K562 (cell line): ENCODE results near the gene CCDC194. TPM values are rescaled to one million over a fixed set of nuclear protein-coding genes. Genes with fewer than 3 reads are reported as not detected.

ENCODE experiments used
- AFF1 ChIP-seq, 2 experiments: fragments of 450-650 bp; IDR thresholded peaks; 2 replicates each; pipeline ENCODE4 v1.6.1; 2018; ENCODE audit warnings: mild to moderate bottlenecking in 2 of 2, low read depth in 1 of 2; ENCODE audit not compliant: partially characterized antibody in 2 of 2
- BCLAF1 ChIP-seq, 2 experiments: fragments of 450-650 bp in 1 of 2; IDR thresholded peaks; 2 replicates each; pipeline ENCODE4 v1.6.1; 2011 to 2017; ENCODE audit warnings: low read depth in 2 of 2, antibody characterized with exemption in 1 of 2, borderline replicate concordance in 1 of 2, low read length in 1 of 2, mild to moderate bottlenecking in 1 of 2, mixed read lengths in 1 of 2; ENCODE audit not compliant: control insufficient read depth in 1 of 2
- BRCA1 ChIP-seq, 2 experiments: fragments of 450-650 bp in 1 of 2; sonication (generic) in 1 of 2; formaldehyde crosslinking in 1 of 2; IDR thresholded peaks; 2 replicates each; pipeline versions ENCODE4 v1.5.0 to v1.6.1; 2017 to 2020; ENCODE audit warnings: mild to moderate bottlenecking in 1 of 2, missing genetic modification reagents in 1 of 2
- DPF2 ChIP-seq: fragments of 450-650 bp; IDR thresholded peaks from 2 replicates; pipeline ENCODE4 v1.6.1; 2016
- HMGN3 ChIP-seq: IDR thresholded peaks from 2 replicates; pipeline ENCODE4 v1.6.1; 2011; ENCODE audit warnings: borderline replicate concordance, low read depth, mild to moderate bottlenecking, mixed read lengths, low read length; ENCODE audit not compliant: insufficient read length; ENCODE audit errors: extremely low read depth
- HNRNPUL1 ChIP-seq: fragments of 200-400 bp; formaldehyde crosslinking; IDR thresholded peaks from 2 replicates; pipeline ENCODE4 v1.6.1; 2017; ENCODE audit warnings: low read length
- ILK ChIP-seq: fragments of 450-650 bp; IDR thresholded peaks from 2 replicates; pipeline ENCODE4 v1.6.1; 2016; ENCODE audit warnings: missing genetic modification characterization, low read depth, mild to moderate bottlenecking, missing compliant biosample characterization, moderate library complexity, borderline replicate concordance
- L3MBTL2 ChIP-seq: fragments of 450-650 bp; IDR thresholded peaks from 2 replicates; pipeline ENCODE4 v1.6.1; 2016; ENCODE audit warnings: mild to moderate bottlenecking, moderate library complexity
- LARP7 ChIP-seq: fragments of 450-650 bp; IDR thresholded peaks from 2 replicates; pipeline ENCODE4 v1.6.1; 2016
- MCM3 ChIP-seq: fragments of 450-650 bp; IDR thresholded peaks from 2 replicates; pipeline ENCODE4 v1.6.1; 2016
- NFIC ChIP-seq: fragments of 450-650 bp; IDR thresholded peaks from 2 replicates; pipeline ENCODE4 v1.6.1; 2017; ENCODE audit warnings: mild to moderate bottlenecking, inconsistent platforms
- NFIX ChIP-seq: fragments of 250-450 bp; sonication (Bioruptor Pico); IDR thresholded peaks from 2 replicates; pipeline ENCODE4 v1.4.0; 2020; ENCODE audit warnings: low read depth, mild to moderate bottlenecking, moderate library complexity
- NFXL1 ChIP-seq: fragments of 450-650 bp; formaldehyde crosslinking; IDR thresholded peaks from 2 replicates; pipeline ENCODE4 v1.4.0; 2021; ENCODE audit warnings: mild to moderate bottlenecking
- NFYB ChIP-seq: IDR thresholded peaks from 2 replicates; pipeline ENCODE4 v1.6.1; 2011; ENCODE audit warnings: mild to moderate bottlenecking, moderate library complexity; ENCODE audit not compliant: insufficient read length; ENCODE audit errors: extremely low read depth
- OTX1 ChIP-seq: fragments of 450-650 bp; formaldehyde crosslinking; IDR thresholded peaks from 2 replicates; pipeline ENCODE4 v1.4.0; 2022; ENCODE audit warnings: mild to moderate bottlenecking
- PML ChIP-seq: IDR thresholded peaks from 2 replicates; pipeline ENCODE4 v1.6.1; 2012; ENCODE audit warnings: low read length, inconsistent platforms
- RBM14 ChIP-seq: fragments of 200-400 bp; formaldehyde crosslinking; IDR thresholded peaks from 2 replicates; pipeline ENCODE4 v1.6.1; 2018; ENCODE audit warnings: low read depth, mild to moderate bottlenecking, low read length, moderate library complexity, borderline replicate concordance; ENCODE audit not compliant: insufficient read depth
- RBM17 ChIP-seq: fragments of 200-400 bp; formaldehyde crosslinking; IDR thresholded peaks from 2 replicates; pipeline ENCODE4 v1.6.1; 2017; ENCODE audit warnings: low read depth, mild to moderate bottlenecking, low read length, borderline replicate concordance
- THRAP3 ChIP-seq: fragments of 450-650 bp; IDR thresholded peaks from 2 replicates; pipeline ENCODE4 v1.6.1; 2016; ENCODE audit warnings: mild to moderate bottlenecking, inconsistent platforms, borderline replicate concordance
- ZNF217 ChIP-seq: sonication (generic); formaldehyde crosslinking; IDR thresholded peaks from 2 replicates; pipeline ENCODE4 v1.8.0; 2022; ENCODE audit warnings: mild to moderate bottlenecking, missing genetic modification reagents
- ZNF263 ChIP-seq: sonication (generic); formaldehyde crosslinking; IDR thresholded peaks from 2 replicates; pipeline ENCODE4 v1.8.0; 2022; ENCODE audit warnings: mild to moderate bottlenecking, missing genetic modification reagents, borderline replicate concordance
- ZNF780A ChIP-seq: fragments of 250-450 bp; sonication (Bioruptor Pico); IDR thresholded peaks from 2 replicates; pipeline ENCODE4 v1.5.0; 2021; ENCODE audit warnings: mild to moderate bottlenecking
- polyA plus RNA-seq, 8 experiments: library from polyadenylated mRNA; depleted of rRNA in 4 of 8; stranded (reverse) in 5 of 8; unstranded in 3 of 8; fragments of >200 nt; fragmentation: Nextera tagmentation in 2 of 8; fragmentation: Illumina TruSeq in 1 of 8; extraction: Ambion mirVana in 2 of 8; extraction: Trizol in 1 of 8; gene quantifications; 2 replicates each; pipeline versions ENCODE4 v1.2.1 to v1.2.3, GENCODE V29; 2011 to 2014; ENCODE audit warnings: inconsistent platforms in 1 of 8, missing spikeins in 1 of 8
- total RNA-seq, 7 experiments: library from RNA; depleted of rRNA in 6 of 7; stranded (reverse); fragments of >200 nt in 6 of 7; fragmentation: Illumina TruSeq in 2 of 7; extraction: Trizol in 2 of 7; gene quantifications; 2 replicates each; pipeline versions ENCODE4 v1.2.1 to v1.2.3, GENCODE V29; 2011 to 2021; ENCODE audit warnings: low replicate concordance in 1 of 7

CCDC194 gene
- total and polyA plus RNA-seq, 9 of the 15 experiments (the other 6 are each of a cell fraction or from before 2014, with no cell fraction given) = 0.13 to 1.3 (median 0.39) TPM; not detected in 3

GRCh38 chr19:17351815-17352435 is 42.1 kb downstream of the CCDC194 start (continued):
- TF ChIP-seq LARP7 = no peak
- no peak for TF ChIP-seq OTX1
- TF ChIP-seq ILK (tag) = no peak
- TF ChIP-seq NFYB = no peak
- no peak for TF ChIP-seq AFF1 (IDR thresholded peaks at IDR 0.05; ENCODE audit: low read depth in 1 of 2, partially characterized antibody in 2 of 2)
- no peak for TF ChIP-seq ZNF217 (CRISPR knock-in tag)
- TF ChIP-seq HMGN3 = no peak
- no peak for TF ChIP-seq HNRNPUL1
- TF ChIP-seq NFIX (CRISPR knock-in tag) = no peak
- no peak for TF ChIP-seq MCM3
- TF ChIP-seq DPF2 = no peak; the same call in 1 of the 2 replicates
- no peak for TF ChIP-seq NFXL1 (CRISPR knock-in tag)
- no peak for TF ChIP-seq L3MBTL2
- TF ChIP-seq BCLAF1 (IDR thresholded peaks at IDR 0.05; ENCODE audit: borderline replicate concordance in 1 of 2, control insufficient read depth in 1 of 2, low read depth in 2 of 2, low read length in 1 of 2) = no peak
- no peak for TF ChIP-seq PML
- no peak for TF ChIP-seq THRAP3
- TF ChIP-seq ZNF780A (CRISPR knock-in tag) = no peak
- TF ChIP-seq RBM17 = no peak
- no peak for TF ChIP-seq ZNF263 (CRISPR knock-in tag)
- no peak for TF ChIP-seq RBM14
- TF ChIP-seq NFIC = peak; percentile 33; the same call in 1 of the 2 replicates
- TF ChIP-seq BRCA1 (IDR thresholded peaks at IDR 0.05) = no peak
- no peak for TF ChIP-seq BRCA1 (CRISPR knock-in tag; IDR thresholded peaks at IDR 0.05)
